GM23248 (cell line): Measurements from ENCODE around the gene NOX1.

Experiments
- EZH2 ChIP-seq: fragments of 200-600 bp; sonication (generic); IDR thresholded peaks from 2 replicates; pipeline ENCODE4 v1.6.1; 2018; ENCODE audit warnings: antibody characterized with exemption, mild to moderate bottlenecking; ENCODE audit not compliant: insufficient read depth, poor library complexity, severe bottlenecking
- EZH2phosphoT487 ChIP-seq: fragments of 200-600 bp; sonication (generic); IDR thresholded peaks from 2 replicates; pipeline ENCODE4 v1.6.1; 2018; ENCODE audit warnings: antibody characterized with exemption, moderate library complexity, mild to moderate bottlenecking, low read depth; ENCODE audit not compliant: insufficient read depth

DNA sequence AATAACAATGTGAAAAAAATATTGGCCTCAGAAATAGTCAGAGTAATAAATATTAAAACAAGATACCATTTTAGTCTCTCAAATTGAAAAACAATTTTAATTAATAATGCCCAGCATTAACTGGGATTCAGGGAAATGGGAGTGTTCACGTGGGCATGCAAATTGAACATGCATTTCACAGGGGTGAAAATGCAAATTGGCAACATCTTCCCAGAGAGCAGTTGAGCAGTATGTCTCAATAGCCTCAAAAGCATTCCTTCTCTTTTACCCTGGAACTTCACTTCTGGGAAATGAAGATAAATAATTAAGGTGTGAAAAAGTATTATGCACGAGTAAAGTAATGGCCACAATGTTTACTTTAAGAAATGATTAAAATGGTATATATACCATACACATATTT lies 21.3 kb downstream of the NOX1 start:
- no peak for TF ChIP-seq EZH2
- no peak for TF ChIP-seq EZH2phosphoT487
